Muscle layer of colon (tissue), 2 donors: ENCODE results near the gene ZNF544.
"Not testable (repeated sequence)": the region's sequence is repeated elsewhere in the genome, so short reads cannot be mapped to it uniquely, and the experiment has no call there.

Experiments used
- H3K27ac ChIP-seq: one replicate; pipeline ENCODE4 v1.7.0; 2013; ENCODE audit warnings: low read depth, mild to moderate bottlenecking, low read length, moderate library complexity
- H3K27me3 ChIP-seq, 2 donors: one replicate each; pipeline ENCODE4 v1.7.0; 2013; ENCODE audit warnings: low read length in 2 of 2, mild to moderate bottlenecking in 2 of 2; ENCODE audit not compliant: insufficient read depth in 2 of 2, control insufficient read depth in 1 of 2
- H3K36me3 ChIP-seq: one replicate; pipeline ENCODE4 v1.7.0; 2013; ENCODE audit warnings: mild to moderate bottlenecking, low read length; ENCODE audit not compliant: insufficient read depth
- H3K4me1 ChIP-seq: one replicate; pipeline ENCODE4 v1.7.0; 2013; ENCODE audit warnings: mild to moderate bottlenecking, low read length; ENCODE audit not compliant: insufficient read depth
- H3K4me3 ChIP-seq, 2 donors: one replicate each; pipeline ENCODE4 v1.7.0; 2013; ENCODE audit warnings: low read length in 2 of 2, low read depth in 1 of 2, mild to moderate bottlenecking in 1 of 2, moderate library complexity in 1 of 2
- H3K9ac ChIP-seq: one replicate; pipeline ENCODE4 v1.7.0; 2013; ENCODE audit warnings: low read length
- H3K9me3 ChIP-seq: one replicate; pipeline ENCODE4 v1.7.0; 2013; ENCODE audit warnings: mild to moderate bottlenecking, low read length
- donor health status: abdominal sarcoma.
- donor health status: Adenocarcinoma of cecum.

ZNF544 gene

GRCh38 chr19:58307736-58308135 lies 79.0 kb downstream of the ZNF544 start:
- no peaks in the 10 kb centered on the region for H3K27me3 ChIP-seq
- H3K4me3 ChIP-seq, result no peak overlapping the region
- no peaks in the 10 kb centered on the region for H3K9me3 ChIP-seq
- H3K27ac ChIP-seq, result no peak overlapping the region
- H3K9ac ChIP-seq, result no peak overlapping the region
- H3K4me1 ChIP-seq, result peaks cover 14% of the 10 kb centered on the region
- peaks cover 30% of the 10 kb centered on the region for H3K36me3 ChIP-seq

GRCh38 chr19:58310685-58311084 lies 82.0 kb downstream of the ZNF544 start:
- H3K9me3 ChIP-seq, H3K9ac ChIP-seq, H3K4me3 ChIP-seq, H3K4me1 ChIP-seq, H3K27me3 ChIP-seq, H3K27ac ChIP-seq: not testable (repeated sequence)
- H3K36me3 ChIP-seq, result peaks cover 55% of the 10 kb centered on the region

GRCh38 chr19:58311345-58311865 lies 82.7 kb downstream of the ZNF544 start:
- Histone ChIP-seq H3K36me3 (peaks cover 57% of the 10 kb centered on the region), H3K27me3 (no peaks in the 10 kb centered on the region), H3K4me1 (peaks cover under 1% of the 10 kb centered on the region), H3K9ac (no peak overlapping the region), H3K27ac (no peak overlapping the region), H3K9me3 (no peaks in the 10 kb centered on the region), H3K4me3 (no peak overlapping the region)
